ENCODE measurements around the gene HS6ST3.

Gene HS6ST3

DNA sequence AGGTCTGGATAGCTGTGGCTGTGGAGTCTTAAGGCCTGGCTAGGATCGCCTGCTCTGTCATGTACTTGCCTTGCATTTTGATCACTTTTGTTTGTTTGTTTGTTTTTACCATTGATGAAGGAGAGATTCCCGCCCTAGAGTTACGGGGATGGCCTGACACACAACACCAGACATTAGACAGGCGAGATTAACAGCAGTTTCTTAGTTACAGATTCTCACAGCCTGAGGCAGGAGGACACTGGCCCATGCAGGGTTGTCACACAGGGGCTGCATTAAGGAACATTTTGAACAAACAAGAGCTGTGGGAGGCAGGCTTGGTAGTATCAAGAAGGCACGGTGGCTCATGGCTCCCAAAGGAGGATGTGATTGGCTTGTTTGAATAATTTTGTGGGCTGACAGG lies 291.8 kb downstream of the HS6ST3 start:
- no peak for TF ChIP-seq TEAD4 (IDR thresholded peaks at IDR 0.05)
- TF ChIP-seq TCF12 (IDR thresholded peaks at IDR 0.05; ENCODE audit: low read depth): no peak
- no peak for TF ChIP-seq ZBTB7A (IDR thresholded peaks at IDR 0.05; ENCODE audit: low read depth)
- TF ChIP-seq, protein P1, sequence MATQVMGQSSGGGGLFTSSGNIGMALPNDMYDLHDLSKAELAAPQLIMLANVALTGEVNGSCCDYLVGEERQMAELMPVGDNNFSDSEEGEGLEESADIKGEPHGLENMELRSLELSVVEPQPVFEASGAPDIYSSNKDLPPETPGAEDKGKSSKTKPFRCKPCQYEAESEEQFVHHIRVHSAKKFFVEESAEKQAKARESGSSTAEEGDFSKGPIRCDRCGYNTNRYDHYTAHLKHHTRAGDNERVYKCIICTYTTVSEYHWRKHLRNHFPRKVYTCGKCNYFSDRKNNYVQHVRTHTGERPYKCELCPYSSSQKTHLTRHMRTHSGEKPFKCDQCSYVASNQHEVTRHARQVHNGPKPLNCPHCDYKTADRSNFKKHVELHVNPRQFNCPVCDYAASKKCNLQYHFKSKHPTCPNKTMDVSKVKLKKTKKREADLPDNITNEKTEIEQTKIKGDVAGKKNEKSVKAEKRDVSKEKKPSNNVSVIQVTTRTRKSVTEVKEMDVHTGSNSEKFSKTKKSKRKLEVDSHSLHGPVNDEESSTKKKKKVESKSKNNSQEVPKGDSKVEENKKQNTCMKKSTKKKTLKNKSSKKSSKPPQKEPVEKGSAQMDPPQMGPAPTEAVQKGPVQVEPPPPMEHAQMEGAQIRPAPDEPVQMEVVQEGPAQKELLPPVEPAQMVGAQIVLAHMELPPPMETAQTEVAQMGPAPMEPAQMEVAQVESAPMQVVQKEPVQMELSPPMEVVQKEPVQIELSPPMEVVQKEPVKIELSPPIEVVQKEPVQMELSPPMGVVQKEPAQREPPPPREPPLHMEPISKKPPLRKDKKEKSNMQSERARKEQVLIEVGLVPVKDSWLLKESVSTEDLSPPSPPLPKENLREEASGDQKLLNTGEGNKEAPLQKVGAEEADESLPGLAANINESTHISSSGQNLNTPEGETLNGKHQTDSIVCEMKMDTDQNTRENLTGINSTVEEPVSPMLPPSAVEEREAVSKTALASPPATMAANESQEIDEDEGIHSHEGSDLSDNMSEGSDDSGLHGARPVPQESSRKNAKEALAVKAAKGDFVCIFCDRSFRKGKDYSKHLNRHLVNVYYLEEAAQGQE (IDR thresholded peaks at IDR 0.05; ENCODE audit: low read depth): no peak
- TF ChIP-seq YY1 (IDR thresholded peaks at IDR 0.05; ENCODE audit: low read depth): no peak
- TF ChIP-seq CEBPB (IDR thresholded peaks at IDR 0.05): no peak
- no peak for TF ChIP-seq NFIC (IDR thresholded peaks at IDR 0.05)
- TF ChIP-seq, protein P2, sequence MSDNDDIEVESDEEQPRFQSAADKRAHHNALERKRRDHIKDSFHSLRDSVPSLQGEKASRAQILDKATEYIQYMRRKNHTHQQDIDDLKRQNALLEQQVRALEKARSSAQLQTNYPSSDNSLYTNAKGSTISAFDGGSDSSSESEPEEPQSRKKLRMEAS (IDR thresholded peaks at IDR 0.05): no peak
- no peak for TF ChIP-seq EP300 (IDR thresholded peaks at IDR 0.05; ENCODE audit: borderline replicate concordance)
- no peak for TF ChIP-seq FOXM1 (IDR thresholded peaks at IDR 0.05; ENCODE audit: borderline replicate concordance, low read depth)
- TF ChIP-seq TAF1 (IDR thresholded peaks at IDR 0.05; ENCODE audit: low read depth): no peak

DNA sequence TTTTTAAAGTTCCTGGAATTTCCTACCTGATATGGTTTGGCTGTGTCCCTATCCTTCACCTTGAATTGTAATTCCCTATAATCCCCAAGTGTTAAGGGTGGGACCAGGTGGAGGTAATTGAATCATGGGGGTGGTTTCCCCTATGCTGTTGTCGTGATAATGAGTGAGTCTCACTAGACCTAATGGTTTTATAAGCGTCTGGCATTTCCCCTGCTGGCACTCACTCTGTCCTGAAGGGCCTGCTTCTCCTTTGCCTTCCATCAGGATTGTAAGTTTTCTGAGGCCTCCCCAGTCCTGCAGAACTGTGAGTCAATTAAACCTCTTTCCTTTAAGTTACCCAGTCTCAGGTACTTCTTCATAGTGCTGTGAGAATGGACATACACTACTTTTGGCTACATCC lies 298.7 kb downstream of the HS6ST3 start:
- TF ChIP-seq NFIC (IDR thresholded peaks at IDR 0.05) (no peak), CEBPB (IDR thresholded peaks at IDR 0.05) (no peak), ZBTB7A (IDR thresholded peaks at IDR 0.05; ENCODE audit: low read depth) (no peak), TCF12 (IDR thresholded peaks at IDR 0.05; ENCODE audit: low read depth) (no peak), CREB1 (IDR thresholded peaks at IDR 0.05; ENCODE audit: low read depth) (no peak), TAF1 (IDR thresholded peaks at IDR 0.05; ENCODE audit: low read depth) (no peak), EP300 (IDR thresholded peaks at IDR 0.05; ENCODE audit: borderline replicate concordance) (no peak), EGR1 (IDR thresholded peaks at IDR 0.05) (no peak), RAD21 (IDR thresholded peaks at IDR 0.05; ENCODE audit: low read depth) (no peak), YY1 (IDR thresholded peaks at IDR 0.05; ENCODE audit: low read depth) (no peak), TEAD4 (IDR thresholded peaks at IDR 0.05) (no peak), FOXM1 (IDR thresholded peaks at IDR 0.05; ENCODE audit: borderline replicate concordance, low read depth) (no peak)
- TF ChIP-seq, protein P1 (IDR thresholded peaks at IDR 0.05; ENCODE audit: low read depth): no peak
- TF ChIP-seq, protein P3, sequence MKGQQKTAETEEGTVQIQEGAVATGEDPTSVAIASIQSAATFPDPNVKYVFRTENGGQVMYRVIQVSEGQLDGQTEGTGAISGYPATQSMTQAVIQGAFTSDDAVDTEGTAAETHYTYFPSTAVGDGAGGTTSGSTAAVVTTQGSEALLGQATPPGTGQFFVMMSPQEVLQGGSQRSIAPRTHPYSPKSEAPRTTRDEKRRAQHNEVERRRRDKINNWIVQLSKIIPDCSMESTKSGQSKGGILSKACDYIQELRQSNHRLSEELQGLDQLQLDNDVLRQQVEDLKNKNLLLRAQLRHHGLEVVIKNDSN (IDR thresholded peaks at IDR 0.05): no peak
- TF ChIP-seq, protein P2 (IDR thresholded peaks at IDR 0.05): no peak

DNA sequence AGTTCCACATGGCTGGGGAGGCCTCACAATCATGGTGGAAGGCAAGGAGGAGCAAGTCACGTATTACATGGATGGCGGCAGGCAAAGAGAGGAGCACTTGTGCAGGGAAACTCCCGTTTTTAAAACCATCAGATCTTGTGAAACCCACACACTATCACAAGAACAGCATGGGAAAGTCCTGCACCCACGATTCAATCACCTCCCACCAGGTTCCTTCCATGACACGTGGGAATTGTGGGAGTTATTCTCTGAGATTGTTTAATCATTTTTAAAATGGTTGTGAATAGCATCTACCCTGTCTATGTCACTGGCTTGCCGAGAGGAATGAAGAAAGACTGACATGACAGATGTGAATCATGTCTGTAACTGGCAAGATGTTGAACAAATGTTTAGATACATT lies 301.7 kb downstream of the HS6ST3 start:
- TF ChIP-seq RAD21 (IDR thresholded peaks at IDR 0.05; ENCODE audit: low read depth) (no peak), ZBTB7A (IDR thresholded peaks at IDR 0.05; ENCODE audit: low read depth) (no peak), CEBPB (IDR thresholded peaks at IDR 0.05) (no peak), YY1 (IDR thresholded peaks at IDR 0.05; ENCODE audit: low read depth) (no peak), CREB1 (IDR thresholded peaks at IDR 0.05; ENCODE audit: low read depth) (no peak), TCF12 (IDR thresholded peaks at IDR 0.05; ENCODE audit: low read depth) (no peak), EGR1 (IDR thresholded peaks at IDR 0.05) (no peak), TAF1 (IDR thresholded peaks at IDR 0.05; ENCODE audit: low read depth) (no peak), EP300 (IDR thresholded peaks at IDR 0.05; ENCODE audit: borderline replicate concordance) (no peak), FOXM1 (IDR thresholded peaks at IDR 0.05; ENCODE audit: borderline replicate concordance, low read depth) (no peak), NFIC (IDR thresholded peaks at IDR 0.05) (no peak)
- TF ChIP-seq, protein P3 (IDR thresholded peaks at IDR 0.05): no peak
- TF ChIP-seq, protein P2 (IDR thresholded peaks at IDR 0.05): no peak
- TF ChIP-seq, protein P1 (IDR thresholded peaks at IDR 0.05; ENCODE audit: low read depth): no peak

DNA sequence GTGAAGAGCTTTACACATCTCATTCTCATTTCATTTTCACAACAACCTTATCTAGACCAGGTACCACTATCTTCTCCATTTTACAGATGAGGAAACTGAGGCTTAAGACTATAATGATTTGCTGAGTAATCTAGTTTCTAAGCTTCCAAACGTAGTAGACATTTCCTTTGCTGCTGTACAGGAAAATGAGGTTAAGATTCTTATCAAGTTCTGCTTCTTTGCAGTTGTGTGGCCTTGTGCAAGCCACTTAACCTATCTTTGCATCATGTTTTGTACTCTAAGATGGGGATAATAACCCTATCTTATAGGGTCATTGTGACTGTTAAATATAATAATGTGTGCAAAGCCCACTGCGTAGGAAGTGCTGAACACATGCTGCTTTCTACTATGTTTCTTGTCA lies 307.9 kb downstream of the HS6ST3 start:
- TF ChIP-seq FOXM1 (IDR thresholded peaks at IDR 0.05; ENCODE audit: borderline replicate concordance, low read depth) (no peak), EP300 (IDR thresholded peaks at IDR 0.05; ENCODE audit: borderline replicate concordance) (no peak), CEBPB (IDR thresholded peaks at IDR 0.05) (no peak), EGR1 (IDR thresholded peaks at IDR 0.05) (no peak), TEAD4 (IDR thresholded peaks at IDR 0.05) (no peak), TAF1 (IDR thresholded peaks at IDR 0.05; ENCODE audit: low read depth) (no peak), TCF12 (IDR thresholded peaks at IDR 0.05; ENCODE audit: low read depth) (no peak), NFIC (IDR thresholded peaks at IDR 0.05) (no peak), RAD21 (IDR thresholded peaks at IDR 0.05; ENCODE audit: low read depth) (no peak), ZBTB7A (IDR thresholded peaks at IDR 0.05; ENCODE audit: low read depth) (no peak), YY1 (IDR thresholded peaks at IDR 0.05; ENCODE audit: low read depth) (no peak), CREB1 (IDR thresholded peaks at IDR 0.05; ENCODE audit: low read depth) (no peak)
- TF ChIP-seq, protein P1 (IDR thresholded peaks at IDR 0.05; ENCODE audit: low read depth): no peak
- TF ChIP-seq, protein P2 (IDR thresholded peaks at IDR 0.05): no peak
- TF ChIP-seq, protein P3 (IDR thresholded peaks at IDR 0.05): no peak
